NCI-H2107 treated with DMSO at 0.1 percent for 48 hours (cell line): Measurements from ENCODE around the gene GBF1.
"Not testable (repeated sequence)": the region's sequence is repeated elsewhere in the genome, so short reads cannot be mapped to it uniquely, and the experiment has no call there.

Experiments
- DNase-seq: peaks from one replicate; lab custom pipeline; 2025; ENCODE audit not compliant: unreplicated experiment; lab: John Stamatoyannopoulos, UW

The GBF1 gene, protein sequence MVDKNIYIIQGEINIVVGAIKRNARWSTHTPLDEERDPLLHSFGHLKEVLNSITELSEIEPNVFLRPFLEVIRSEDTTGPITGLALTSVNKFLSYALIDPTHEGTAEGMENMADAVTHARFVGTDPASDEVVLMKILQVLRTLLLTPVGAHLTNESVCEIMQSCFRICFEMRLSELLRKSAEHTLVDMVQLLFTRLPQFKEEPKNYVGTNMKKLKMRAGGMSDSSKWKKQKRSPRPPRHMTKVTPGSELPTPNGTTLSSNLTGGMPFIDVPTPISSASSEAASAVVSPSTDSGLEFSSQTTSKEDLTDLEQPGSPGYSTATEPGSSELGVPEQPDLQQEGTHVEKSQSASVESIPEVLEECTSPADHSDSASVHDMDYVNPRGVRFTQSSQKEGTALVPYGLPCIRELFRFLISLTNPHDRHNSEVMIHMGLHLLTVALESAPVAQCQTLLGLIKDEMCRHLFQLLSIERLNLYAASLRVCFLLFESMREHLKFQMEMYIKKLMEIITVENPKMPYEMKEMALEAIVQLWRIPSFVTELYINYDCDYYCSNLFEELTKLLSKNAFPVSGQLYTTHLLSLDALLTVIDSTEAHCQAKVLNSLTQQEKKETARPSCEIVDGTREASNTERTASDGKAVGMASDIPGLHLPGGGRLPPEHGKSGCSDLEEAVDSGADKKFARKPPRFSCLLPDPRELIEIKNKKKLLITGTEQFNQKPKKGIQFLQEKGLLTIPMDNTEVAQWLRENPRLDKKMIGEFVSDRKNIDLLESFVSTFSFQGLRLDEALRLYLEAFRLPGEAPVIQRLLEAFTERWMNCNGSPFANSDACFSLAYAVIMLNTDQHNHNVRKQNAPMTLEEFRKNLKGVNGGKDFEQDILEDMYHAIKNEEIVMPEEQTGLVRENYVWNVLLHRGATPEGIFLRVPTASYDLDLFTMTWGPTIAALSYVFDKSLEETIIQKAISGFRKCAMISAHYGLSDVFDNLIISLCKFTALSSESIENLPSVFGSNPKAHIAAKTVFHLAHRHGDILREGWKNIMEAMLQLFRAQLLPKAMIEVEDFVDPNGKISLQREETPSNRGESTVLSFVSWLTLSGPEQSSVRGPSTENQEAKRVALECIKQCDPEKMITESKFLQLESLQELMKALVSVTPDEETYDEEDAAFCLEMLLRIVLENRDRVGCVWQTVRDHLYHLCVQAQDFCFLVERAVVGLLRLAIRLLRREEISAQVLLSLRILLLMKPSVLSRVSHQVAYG (N-terminal part only)

DNA sequence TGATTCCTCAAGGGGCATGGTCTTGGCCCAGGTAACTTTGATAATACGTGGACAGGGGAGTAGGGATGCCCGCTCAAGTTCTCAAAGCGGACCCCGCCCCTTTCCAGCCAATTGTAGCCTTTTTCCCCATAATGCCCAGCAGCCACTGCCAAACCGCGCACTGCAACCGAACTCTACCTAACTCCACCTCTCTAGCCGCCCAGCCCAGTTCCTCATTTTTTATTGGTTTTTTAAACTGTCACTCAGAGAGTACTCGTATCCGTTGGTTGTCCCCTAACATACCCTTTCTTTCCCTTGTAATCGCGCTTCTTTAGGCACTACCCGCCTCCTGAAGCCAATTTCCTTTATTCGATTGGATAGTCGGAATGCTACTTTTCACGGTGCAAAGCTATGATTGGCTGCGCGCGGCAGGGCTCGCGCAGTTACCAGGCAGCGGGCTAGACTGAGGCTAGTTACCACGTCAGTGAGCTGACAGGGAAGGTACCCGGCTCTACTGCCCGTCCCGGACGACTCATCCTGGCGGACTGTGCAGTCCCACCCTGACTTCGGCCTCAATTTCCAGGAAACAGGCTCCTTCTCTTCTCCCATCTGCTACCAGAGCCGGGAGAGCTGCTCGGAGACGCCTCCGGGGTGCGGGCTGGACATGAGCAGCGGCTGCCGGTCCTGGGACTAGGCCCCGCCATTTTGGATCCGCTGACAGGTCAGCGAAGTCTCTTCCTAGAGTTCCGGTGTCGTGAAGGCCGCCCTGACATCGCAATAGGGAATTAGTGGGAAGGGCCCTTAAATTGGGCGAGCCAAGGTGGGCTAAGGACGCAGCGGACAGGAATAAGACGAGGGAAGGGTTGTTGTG is at the start of gene GBF1:
Gene GBF1, plus strand, starts transcription at position 451 of the 850 bp plus-strand sequence. CDS start 13,407 bp downstream, outside the sequence.
- peak; percentile 99 for DNase-seq

DNA sequence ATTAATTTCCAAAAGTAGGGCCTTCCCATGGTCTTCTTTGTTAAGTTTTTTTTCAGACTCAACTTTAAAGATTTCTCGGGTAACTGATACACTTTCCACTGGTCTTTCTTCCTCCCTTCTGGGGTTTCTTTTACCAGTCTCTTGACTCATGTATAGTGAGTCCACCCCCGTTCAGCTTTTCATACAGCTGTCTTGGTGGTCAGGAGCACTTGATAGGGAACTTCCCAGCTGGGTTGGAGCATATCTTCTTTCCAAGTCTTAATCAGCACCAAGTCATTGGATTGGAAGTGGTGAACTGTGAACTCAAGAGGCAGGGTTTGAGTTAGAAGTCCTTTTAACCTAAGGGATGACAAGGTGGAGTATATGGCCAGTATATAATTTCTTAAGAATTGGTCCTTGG is 48.4 kb upstream of the GBF1 start:
- no peak for DNase-seq

DNA sequence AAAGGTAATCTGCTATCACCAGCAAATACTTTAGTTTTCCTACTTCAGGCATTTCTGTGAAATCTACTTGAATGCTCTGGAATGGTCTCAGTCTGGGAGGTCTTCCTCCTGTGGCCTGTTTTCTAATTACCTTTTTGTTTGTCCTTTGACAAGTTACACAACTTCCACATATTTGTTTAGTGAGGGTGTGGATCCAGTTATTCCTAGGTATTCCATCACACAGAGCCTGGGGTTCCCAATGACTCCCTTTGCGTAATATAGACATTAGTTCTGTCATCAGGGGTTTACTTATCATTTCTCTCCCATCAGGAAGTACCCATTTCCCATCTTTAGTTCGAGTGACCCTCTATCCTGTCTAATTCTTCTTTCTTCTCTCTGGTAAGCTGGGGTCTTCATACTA is 47.3 kb upstream of the GBF1 start:
- no peak for DNase-seq

DNA sequence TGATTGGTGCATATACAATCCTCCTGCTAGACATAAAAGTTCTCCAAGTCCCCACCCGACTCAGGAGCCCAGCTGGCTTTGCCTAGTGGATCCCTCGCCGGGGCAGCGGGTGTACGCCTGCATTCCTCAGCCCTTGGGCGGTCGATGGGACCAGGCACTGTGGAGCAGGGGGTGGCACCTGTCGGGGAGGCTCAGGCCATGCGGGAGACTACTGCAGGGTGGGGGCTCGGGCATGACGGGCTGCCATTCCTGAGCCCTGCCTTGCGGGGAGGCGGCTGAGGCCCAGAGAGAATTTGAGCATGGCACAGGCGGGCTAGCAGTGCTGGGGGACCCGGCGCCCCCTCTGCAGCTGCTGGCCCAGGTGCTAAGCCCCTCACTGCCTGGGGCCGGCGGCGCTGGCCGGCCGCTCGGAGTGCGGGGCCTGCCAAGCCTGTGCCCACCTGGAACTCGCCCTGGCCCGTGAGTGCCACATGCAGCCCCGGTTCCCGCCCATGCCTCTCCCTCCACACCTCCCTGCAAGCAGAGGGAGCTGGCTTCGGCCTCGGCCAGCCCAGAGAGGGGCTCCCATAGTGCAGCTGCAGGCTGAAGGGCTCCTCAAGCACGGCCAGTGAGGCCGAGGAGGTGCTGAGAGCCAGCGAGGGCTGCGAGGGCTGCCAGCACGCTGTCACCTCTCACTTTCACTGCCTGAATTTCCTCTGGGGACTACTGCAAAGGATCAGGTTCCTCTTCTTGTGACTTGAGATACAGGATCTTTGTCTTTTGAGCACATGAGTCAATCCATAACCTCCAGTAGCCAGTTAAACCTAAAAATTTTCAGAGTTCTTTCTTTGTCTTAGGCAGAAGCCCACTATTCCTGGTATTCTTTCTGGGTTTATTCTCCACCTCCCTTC is 44.3 kb upstream of the GBF1 start:
- no peak for DNase-seq

DNA sequence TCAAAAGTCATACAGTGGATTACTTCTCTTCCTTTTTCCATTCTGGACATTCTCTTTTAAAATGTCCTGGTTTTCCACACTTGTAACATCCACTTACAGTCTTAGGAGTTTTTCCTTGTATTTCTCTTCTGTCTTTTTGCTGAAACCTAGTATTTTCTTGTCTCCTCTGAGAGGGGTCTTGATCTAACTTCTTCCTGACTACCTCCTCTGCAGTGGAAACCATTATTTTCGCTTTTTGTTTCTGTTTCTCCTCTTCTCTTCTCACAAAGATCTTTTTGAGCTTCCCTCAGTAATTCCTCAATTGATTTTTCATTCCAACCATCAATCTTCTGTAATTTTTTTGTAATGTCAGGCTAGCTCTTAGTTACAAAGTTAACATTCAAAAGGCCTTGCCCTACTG is 42.9 kb upstream of the GBF1 start:
- no peak for DNase-seq

DNA sequence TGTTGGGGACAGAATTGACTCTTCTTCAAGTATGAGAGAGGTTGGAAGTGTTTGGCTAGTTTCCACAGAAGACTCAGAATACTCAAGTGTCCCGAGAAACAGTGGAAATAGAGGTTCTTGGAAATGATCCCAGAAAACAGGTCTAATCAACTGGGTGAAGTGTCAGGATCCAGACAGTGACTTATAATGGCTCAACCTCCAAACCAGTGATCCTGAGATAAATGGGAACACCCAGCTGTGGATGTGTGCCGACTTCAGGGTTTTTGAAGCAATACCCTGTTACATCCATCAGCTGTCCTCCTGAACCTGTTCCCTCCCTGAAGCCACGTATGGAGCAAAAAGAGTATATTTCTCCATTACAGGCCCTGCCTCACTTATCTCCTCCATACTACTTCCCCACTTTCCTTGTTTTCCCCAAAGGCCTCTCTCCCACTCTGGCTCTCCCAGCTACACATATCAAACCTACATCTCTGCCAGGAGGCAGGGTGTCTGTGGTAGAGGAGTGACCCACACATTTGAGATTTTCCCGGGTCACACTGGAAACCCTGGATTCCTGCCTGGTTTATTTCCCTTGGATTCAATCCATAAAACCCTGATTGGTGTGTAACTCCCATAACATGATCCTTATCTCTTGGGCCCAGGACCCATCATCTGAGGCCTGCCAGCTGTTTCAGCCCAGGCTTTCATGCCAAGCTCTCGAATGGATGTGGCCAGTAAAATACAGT is 36.9 kb upstream of the GBF1 start:
- DNase-seq: no peak

DNA sequence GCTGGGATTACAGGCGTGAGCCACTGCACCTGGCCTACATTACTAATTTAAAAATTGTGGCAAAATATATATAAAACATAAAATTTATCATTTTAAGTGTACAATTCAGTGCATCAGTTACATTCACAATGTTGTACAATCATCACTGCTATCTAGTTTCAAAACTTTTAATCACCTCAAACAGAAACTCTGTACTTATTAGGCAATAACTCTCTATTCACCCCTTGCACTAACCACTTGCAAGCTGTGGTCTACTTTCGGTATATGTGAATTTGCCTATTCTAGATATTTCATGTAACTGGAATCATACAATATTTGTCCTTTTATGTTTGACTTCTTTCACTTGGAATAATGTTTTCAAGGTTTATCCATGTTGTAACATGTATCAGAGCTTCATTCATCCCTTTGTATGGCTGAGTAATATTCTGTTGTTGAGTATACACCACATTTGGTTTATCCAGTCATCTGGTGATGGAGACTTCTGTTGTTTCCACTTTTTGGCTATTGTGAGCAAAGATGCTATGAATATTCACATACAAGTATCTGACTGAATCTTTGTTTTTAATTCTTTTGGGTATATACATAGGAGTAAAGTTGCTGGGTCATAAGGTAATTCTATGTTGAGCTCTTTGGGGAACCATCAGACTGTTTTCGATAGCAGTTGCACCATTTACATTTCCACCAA is 33.6 kb upstream of the GBF1 start:
- DNase-seq: no peak

DNA sequence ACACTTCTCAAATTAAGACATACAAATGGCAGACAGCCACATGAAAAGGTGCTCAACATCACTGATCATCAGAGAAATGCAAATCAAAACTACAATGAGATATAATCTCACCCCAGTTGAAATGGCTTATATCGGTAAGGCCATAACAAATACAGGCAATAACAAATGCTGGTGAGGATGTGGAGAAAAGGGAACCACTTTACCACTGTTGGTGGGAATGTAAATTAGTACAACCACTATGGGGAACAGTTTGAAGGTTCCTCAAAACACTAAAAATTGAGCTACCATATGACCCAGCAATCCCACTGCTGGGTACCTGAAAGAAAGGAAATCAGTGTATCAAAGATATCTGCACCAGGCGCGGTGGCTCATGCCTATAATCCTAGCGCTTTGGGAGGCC is 31.7 kb upstream of the GBF1 start:
- DNase-seq: not testable (repeated sequence)

DNA sequence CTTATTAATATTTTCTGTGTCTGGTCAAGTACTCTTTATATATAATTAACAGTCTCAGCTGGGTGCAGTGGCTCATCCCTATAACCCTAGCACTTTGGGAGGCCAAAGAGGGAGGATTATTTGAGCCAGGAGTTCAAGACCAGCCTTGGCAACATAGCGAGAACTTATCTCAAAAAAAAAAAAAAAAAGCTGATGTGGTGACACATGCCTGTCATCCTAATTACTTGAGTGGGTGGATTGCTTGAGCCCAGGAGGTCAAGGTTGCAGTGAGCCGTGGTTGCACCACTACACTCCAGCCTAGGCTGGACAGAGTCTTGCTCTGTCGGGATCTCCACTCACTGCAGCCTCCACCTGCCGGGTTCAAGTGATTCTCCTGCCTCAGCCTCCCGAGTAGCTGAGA is 26.0 kb upstream of the GBF1 start:
- no peak for DNase-seq

DNA sequence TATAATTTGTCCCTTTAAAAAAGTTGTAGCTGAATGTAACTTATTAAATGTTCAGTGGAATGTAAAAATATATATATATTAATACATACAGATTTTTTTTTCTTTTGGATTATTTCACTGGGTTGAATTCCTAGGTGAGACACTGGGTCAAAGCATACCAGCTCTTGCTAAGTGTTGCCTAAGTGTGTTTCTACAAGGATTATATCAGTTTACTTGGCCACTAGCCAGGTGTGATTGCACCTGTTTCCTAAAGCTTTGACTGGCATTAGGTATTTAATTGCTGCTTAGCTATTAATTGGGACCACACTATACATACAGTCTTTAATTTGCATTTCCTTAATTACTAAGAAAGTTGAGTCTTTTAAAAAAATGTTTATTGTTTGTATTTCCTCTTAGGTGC is 24.7 kb upstream of the GBF1 start:
- no peak for DNase-seq

DNA sequence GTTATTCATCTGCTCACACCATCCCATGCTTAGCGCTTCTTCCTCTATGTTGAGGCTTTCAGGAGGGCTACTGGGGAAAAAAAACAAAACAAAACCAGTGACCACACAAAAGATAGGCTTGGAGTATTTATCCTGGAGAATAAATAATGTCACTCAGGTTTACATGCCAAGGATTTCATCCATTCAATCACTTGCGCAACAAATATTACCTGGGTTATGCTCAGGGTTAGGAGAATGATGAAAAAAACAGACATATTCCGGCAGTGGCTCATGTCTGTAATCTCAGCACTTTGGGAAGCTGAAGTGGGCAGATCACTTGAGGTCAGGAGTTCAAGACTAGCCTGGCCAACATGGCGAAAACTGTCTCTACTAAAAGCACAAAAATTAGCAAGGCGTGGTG is 22.5 kb upstream of the GBF1 start:
- no peak for DNase-seq

DNA sequence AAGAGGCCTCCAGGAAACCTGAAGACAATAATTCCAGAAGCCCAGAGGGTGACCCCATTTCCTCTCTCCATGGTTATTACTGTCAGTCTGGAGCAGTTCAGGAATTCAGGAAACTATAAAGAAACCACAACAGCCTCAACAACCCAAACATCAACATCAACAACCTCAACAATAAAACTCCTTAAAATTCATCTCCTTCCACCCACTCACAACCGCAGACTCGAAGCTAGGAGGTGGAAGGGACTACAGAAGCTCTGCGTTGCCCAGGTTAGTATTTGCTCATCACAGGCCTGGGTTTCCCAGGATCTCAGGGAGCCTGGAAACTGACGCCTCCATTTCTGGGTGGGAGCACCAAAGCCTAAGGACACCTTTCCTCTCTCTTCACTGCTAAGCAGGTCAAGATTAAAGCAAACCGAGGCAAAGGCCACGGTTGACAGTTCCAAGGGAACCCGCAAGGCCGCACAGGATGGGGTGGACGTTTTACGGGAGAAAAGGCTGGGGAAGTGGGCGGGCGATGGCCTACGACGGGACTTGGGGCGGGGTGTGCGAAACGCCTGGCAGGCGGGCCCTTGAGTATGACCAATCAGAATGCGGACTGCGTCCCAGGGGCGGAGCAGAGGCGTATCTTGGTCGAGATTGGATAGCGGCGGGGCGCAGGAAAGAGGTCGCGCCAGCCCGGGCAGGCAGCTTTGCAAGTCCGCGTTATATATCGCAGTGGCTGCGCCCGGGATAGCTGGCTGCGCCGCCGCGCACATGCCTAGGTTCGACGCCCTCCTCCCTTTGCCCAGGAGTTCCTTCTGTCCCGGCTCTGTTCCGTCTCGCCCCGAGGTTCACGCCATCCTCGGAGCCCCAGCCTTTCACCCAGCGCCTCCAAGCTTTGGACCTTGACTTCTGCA is 19.4 kb upstream of the GBF1 start, which contains the start of gene ELOVL3:
Gene ELOVL3, plus strand, starts transcription at position 654 of the 896 bp plus-strand sequence. CDS start 250 bp downstream, outside the sequence.
- peak; percentile 10 for DNase-seq

DNA sequence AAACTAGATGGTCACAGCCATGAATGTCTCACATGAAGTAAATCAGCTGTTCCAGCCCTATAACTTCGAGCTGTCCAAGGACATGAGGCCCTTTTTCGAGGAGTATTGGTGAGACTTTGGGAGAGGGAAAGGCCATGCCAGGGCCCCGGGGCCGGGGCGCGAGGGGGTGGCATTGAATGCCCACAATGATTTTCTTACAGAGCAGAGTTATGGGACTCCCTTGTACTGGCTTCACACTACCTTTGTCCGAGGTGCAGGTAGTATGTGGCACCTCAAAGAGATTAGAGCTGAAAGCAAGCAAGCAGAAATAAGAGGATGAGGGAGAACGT is 18.8 kb upstream of the GBF1 start:
- no peak for DNase-seq

DNA sequence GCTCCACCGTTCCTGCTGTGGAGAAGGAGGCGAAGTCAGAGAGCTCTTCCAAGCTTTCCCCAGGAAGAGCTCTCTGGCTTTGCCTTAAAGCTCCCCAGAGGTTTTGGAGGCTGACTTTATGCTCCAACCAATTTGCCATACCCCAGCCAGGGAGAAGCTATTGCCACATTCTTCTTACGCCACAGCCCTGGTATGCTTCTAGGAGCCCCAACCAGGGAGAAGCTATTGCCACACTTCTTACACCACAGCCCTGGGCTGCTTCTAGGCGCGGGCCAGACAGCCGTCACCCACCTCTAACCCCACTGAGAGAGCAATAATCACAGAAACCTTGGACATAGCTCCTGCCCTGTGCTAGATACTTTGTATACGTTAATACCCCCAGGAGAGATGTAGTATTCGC is 18.3 kb upstream of the GBF1 start:
- DNase-seq: no peak

DNA sequence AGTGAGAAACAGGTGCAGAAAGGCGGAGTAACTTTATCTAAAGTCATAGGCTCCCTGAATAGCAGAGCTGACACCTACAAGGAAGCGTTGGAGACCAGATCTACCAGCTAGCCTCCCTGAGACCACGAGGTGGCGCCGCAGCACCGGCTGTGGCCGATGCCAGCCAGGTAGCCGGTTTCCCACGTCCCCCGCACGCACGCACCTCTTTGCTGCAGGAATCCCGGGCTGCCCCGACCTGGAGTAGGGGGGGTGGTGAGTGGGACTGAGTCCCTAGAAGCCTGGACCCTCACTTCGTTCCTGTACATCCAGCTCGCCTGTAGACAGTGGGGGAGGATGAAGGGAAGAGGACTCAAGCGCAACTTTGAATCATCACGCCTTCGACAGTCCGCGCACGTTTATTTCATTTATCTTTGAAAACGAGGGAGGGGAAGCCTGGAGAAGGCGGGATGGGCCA is 15.5 kb upstream of the GBF1 start:
- peak; percentile 44 for DNase-seq

DNA sequence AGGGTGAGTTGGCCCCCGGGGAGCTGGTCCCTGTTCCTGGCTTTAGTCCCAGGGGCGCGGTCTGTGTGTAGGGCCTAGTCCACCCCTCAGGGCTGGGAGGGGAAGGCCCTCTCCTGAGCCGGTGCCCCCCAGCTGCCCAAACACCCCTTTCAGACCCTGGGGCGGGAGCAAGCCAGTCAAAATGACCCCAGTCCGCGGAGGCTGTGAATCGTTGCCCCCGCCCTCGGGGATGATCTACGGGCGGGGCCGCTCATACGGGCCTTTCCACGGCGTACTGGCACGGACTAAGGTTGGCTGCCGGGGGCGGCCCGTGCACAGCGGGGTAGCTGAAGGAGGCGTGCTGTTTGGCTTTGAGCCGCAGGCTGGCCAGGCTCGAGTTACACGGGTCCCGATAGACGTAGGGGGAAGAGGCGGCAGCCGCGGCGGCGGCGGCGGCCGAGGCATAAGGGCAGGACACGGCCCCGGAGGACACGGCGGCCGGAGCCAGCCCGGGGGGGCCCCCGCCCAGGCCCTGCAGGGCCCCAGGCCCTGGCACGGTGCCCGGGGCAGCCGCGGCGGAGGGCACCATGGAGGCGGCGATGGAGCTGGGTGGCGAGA is 15.0 kb upstream of the GBF1 start:
- DNase-seq: peak; percentile 18

DNA sequence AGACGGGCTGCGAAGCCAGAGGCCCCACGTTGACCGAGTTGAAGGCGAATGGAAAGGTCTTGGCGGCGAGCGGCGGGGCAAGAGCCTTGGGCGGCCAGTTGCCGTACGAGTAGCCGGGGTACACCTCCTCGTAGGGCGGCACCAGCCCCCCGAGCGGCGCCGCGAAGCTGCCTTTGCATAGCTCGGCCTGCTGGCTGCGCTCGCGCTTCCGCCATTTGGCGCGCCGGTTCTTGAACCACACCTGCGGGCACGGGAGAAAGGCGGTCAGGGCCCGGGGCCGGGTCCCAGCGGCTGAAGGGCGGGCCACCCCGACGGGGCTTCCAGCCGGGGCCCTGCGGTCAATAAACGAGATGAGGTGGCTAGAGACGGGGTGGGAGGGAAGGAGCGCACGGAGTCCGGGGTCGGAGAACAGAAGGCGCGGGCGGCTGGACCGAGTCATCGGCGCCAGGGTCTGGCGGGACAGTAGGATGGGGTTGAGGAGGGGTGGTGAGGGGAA is 14.4 kb upstream of the GBF1 start:
- no peak for DNase-seq
